Stimulated activated CD4-positive, alpha-beta T cell treated with anti-CD3 and anti-CD28 coated beads, Interleukin-2, amount 100 ng/mL, for 48 hours (primary cell): ENCODE results near the gene TGFBR2.
A peak's percentile ranks its signal among the peaks of the same experiment; 100 is the strongest.
"Not testable (repeated sequence)": the region's sequence is repeated elsewhere in the genome, so short reads cannot be mapped to it uniquely, and the experiment has no call there.

Experiments used
- DNase-seq, 2 donors: peaks; one replicate each; pipeline ENCODE4 v3.0.0-alpha.2; 2020

The TGFBR2 gene

GRCh38 chr3:30620402-30621360, 14.3 kb downstream of the TGFBR2 start:
- no peak for DNase-seq

GRCh38 chr3:30621576-30621975, 15.2 kb downstream of the TGFBR2 start:
- no peak for DNase-seq

GRCh38 chr3:30622047-30622545, 15.7 kb downstream of the TGFBR2 start:
- DNase-seq, result no peak

- no peak for DNase-seq
Observed at GRCh38 chr3:30622790-30623189, 16.4 kb downstream of the TGFBR2 start.

GRCh38 chr3:30623351-30623750, 16.9 kb downstream of the TGFBR2 start:
- no peak for DNase-seq

- DNase-seq, result not testable (repeated sequence)
Observed at GRCh38 chr3:30624480-30624879, 18.1 kb downstream of the TGFBR2 start.

- no peak for DNase-seq
Observed at GRCh38 chr3:30625541-30626438, 19.4 kb downstream of the TGFBR2 start.

GRCh38 chr3:30626443-30627180, 20.2 kb downstream of the TGFBR2 start:
- DNase-seq, result no peak

- DNase-seq, result no peak
Observed at GRCh38 chr3:30628205-30628900, 22.0 kb downstream of the TGFBR2 start.

GRCh38 chr3:30628901-30629590, 22.6 kb downstream of the TGFBR2 start:
- DNase-seq, result no peak

GRCh38 chr3:30629746-30630145, 23.3 kb downstream of the TGFBR2 start:
- no peak for DNase-seq

GRCh38 chr3:30630238-30631030, 24.0 kb downstream of the TGFBR2 start:
- DNase-seq, result no peak

GRCh38 chr3:30631243-30631904, 25.0 kb downstream of the TGFBR2 start:
- peak in 1 of 2 donors; percentile 42 for DNase-seq

- no peak for DNase-seq
Observed at GRCh38 chr3:30632065-30632464, 25.7 kb downstream of the TGFBR2 start.

GRCh38 chr3:30632521-30632920, 26.1 kb downstream of the TGFBR2 start:
- DNase-seq, result no peak

GRCh38 chr3:30633718-30634117, 27.3 kb downstream of the TGFBR2 start:
- DNase-seq, result no peak

GRCh38 chr3:30634761-30635735, 28.6 kb downstream of the TGFBR2 start:
- DNase-seq, result no peak
